HG02571 (cell line): ENCODE data around the gene TNFRSF13B.

ENCODE experiments used
- ATAC-seq: cut with Tn5 transposase; IDR thresholded peaks from one replicate; pipeline ENCODE4 v1.9.1; 2021; ENCODE audit warnings: mild to moderate bottlenecking, moderate library complexity; ENCODE audit not compliant: unreplicated experiment

TNFRSF13B gene

DNA sequence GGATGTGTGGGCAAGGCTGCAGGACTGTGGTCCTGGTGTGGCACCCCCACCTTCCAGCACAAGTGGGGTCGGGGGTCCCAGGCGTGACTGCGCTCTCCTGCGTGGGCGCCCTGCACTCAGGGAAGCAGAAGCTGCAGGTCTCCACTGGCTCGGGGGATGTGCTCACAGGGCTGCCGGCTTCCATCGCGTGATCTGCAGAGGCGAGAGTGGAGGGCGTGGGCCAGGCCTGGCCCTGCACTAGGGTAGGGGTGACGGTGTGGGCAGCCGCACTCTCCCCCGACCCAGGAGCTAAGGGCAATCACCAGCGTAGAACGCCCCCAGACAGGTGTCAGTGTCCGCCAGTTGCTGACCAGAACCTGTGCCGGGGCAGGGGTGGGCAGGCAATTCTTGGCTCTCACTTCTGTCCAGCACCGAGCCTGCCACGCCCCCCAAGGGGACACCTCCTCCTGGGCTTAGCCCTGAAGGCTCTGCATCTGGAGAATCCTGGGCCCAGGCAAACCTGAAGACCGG is 32.3 kb downstream of the TNFRSF13B start:
- no peak for ATAC-seq

DNA sequence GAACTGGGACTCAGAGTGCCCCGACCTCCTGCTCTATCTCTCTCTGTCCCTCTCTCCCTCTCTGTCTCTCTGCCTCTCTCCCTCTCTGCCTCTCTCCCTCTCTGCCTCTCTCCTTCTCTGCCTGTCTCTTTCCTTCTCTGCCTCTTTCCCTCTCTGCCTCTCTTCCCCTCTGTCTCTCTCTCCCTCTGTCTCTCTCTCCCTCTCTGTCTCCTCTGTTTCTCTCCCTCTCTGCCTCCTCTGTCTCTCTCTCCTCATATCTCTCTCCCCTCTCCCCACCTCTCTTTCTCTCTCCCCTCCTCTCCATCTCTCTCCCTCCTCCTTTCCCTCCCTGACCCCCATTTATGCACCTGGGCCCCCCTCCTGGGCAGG is 32.7 kb downstream of the TNFRSF13B start:
- no peak for ATAC-seq

DNA sequence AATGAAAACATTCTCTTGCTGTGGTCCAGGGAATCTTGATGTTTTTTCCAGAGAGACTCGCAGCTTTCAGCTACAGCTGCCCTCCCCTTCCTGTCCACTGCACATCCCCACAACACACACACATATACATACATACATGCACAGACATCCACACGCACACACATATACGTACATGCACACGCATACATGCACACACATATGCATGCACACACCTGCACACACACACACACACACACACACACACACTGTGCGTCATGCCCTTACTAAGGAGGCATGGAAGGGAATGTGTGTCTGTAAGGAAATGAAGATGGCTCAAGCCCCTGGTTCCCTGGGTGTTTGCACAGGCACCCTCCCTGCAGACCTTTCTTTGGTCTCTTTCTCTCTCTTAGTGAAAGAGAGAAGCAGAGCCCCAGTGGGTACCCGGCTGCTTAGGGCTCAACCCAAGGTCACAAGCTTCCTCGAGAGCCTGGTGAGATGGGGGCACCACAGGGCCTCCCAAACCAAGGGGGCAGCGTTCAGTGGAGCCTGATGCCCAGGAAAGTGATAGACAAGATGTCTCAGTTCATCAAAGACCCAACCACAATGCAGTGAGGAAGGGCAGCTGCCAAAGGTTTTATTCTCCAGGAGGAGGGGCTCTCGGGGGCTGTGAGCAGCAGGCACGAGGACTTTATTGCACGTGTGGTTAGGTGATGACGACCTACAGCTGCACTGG is 33.3 kb downstream of the TNFRSF13B start:
- ATAC-seq, result no peak

DNA sequence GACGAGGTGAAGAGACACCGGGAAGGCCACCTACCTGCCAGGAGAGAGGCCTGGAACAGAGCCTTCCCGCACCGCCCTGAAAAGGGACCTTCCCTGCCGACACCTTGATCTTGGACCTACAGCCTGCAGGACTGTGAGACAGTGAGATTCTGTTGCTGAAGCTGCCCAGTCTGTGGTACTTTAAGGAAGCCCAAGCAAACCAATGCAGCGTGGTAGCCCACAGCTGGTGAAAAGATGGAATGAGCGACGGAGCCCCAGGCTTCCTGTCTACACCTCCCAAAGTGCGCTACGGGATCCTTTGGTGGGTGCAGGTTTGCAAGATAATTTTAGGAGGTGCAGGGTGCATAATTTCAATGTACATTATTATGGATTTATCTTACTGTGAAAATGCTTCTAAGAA is 33.9 kb downstream of the TNFRSF13B start:
- no peak for ATAC-seq

DNA sequence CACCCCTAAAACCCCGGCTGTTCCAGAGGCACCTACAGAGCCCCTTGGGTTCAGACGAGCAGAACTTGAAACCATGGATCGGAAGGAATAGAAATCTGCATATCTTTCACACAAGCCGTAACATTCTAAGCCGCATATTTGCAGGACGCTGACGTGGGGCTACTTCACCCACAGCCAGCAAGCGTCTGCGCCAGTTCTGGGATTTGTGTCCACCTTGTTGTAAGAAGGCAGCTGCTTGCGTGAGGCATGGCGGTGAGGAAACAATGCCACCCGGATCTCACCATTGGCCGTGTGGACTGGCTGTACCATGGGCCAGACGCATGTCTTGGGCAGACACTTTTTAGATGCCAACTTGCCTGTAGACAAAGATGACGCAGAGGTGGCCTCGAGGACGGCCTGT is 34.5 kb downstream of the TNFRSF13B start:
- no peak for ATAC-seq

DNA sequence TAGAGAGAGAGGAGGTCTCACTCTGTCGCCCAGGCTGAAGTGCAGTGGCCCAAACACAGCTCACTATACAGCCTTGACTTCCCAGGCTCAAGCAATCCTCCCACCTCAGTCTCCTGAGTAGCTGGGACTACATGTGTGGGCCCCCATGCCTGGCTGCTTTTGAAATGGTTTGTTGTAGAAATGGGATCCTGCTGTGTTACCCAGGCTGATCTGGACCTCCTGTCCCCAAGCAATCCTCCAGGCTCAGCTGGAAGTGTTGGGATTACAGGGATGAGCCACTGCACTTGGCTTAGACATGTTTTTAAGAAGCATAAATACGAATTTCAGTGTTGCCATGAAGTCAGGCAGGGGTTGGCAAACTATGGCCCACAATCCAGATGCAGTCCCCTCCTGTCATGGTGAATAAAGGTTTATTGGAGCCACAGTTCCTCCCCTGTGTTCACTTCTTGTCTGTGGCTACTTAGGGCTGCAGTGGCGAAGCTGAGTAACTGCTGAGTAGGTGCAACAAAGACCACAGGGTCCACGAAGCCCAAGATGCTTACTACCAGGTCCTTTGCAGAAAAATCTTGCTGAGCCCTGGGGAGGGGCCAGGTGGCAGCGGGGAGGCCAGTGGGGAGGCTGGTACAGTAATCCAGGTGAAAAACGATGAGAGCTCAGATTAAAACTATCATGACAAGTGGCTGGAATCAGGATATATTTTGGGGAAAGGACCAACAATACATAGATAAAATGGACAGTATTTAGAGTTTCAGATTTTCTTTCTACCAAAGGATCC is 35.2 kb downstream of the TNFRSF13B start:
- no peak for ATAC-seq

DNA sequence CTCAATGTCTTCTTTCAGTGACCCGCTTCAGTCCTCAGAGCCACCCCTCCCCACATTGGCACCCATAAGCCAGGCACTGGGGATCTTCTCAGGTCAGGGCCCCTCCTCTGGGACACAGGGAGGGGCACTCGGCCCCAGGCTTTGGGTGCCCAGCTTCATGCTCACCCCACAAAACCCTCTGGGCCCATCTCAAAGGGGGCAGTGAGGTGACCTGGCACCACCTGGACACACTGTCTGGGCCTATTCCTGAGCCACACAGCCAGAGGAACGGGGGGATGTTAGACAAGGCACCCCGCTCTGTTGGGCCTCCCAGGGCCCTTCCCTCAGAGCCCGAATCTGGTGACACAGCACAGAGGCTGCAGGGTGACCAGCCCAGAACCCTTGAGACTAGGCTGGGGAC is 36.1 kb downstream of the TNFRSF13B start:
- ATAC-seq, result no peak

DNA sequence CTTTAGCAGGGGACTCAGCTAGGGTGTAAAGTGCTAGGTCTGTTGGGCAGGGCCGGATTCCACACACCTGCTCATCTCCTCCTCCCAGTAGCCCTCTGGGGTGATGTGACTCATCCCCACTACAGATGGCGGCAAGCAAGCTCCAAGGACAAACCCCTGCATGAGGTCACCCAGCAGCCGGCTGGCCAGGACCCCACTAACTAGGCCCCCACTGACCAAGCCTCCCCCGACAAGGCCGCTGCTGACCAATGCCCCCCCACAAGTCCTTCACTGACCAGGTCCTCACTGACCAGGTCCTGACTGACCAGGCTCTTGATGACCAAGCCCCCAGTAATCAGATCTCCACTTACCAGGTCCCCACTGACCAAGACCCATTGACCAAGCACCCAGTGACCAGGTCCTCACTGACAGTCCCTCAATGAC is 36.7 kb downstream of the TNFRSF13B start:
- no peak for ATAC-seq

DNA sequence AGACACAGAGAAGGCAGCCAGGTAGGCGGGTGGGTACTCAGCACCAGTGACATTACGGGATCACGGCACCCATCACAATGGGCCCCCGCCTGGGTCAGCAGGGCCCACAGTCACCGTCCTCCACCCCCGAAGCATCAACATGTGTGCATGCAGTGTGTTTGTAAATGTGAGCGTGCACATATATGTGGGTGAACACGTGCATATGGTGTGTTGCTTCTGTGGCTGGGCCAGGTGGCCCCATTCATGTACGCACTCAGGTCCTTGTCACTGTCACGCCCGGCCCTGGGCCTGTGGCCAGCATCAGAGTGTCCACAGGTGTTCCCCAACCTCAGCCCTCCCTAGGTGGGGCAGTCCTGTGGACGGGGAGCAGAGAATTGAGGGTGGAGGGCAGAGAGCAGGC is 37.1 kb downstream of the TNFRSF13B start:
- no peak for ATAC-seq

DNA sequence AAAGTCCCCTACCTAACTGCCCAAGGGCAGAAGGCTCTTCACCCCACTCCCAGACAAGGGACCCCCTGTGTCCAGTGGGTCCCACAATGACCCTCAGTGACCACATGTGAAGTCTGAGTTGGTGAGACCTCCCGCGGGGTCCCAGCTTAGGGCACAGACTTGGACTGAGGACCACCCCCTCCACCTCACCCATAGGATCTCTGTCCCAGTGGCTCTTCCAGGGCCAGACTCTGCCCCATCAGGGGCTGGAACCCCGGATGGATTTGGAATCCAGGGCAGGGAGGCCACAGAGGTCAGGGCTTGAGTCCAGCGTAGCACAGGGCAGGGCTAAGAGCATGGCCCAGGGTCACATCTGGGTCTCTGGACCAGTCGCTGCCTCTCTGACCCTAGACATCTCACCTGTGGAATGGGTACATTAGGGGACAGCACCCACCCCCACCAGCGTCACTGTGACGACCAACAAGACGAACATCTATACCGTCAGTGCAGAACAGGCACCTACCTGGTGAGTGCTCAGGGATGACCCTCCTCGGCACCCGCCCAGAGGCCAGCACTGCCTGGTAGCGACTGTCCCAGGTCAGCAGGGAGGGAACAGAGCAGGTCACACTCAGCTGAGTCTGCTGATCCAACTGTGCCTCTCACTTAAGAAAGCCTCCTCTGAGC is 37.7 kb downstream of the TNFRSF13B start:
- ATAC-seq, result no peak

DNA sequence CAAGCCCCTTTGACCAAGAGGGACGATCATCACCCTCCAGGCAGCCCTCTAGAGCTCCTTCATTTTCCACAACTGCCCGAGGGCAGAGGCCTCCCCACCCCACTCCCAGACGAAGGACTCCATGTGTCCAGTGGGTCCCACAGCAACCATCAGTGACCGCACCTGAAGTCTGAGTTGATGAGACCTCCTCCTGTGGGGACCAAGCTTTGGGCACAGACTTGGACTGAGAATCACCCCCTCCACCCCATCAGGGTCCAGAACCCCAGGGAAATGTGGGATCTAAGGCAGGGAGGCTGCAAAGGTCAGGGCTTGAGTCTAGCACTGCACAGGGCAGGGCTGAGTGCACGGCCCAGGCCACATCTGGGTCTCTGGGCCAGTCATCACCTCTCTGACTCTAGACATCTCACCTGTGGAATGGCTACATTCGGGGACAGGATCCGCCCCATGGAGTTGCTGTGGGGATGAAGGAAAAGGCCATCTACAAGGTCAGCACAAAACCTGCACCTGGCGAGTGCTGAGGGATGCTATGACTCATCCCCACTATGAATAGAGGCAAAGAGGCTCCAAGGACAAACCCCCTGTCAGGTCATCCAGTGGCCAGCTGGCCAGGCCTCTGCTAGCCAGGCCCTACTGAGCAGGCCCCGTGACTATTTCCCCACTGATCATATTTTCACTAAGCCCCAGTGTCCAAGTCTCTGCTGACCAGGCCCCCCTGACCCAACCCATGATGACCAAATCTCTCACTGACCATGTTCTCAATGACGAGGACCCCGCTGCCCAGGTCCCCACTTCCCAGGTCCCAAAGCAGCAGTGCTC is 38.4 kb downstream of the TNFRSF13B start:
- no peak for ATAC-seq

DNA sequence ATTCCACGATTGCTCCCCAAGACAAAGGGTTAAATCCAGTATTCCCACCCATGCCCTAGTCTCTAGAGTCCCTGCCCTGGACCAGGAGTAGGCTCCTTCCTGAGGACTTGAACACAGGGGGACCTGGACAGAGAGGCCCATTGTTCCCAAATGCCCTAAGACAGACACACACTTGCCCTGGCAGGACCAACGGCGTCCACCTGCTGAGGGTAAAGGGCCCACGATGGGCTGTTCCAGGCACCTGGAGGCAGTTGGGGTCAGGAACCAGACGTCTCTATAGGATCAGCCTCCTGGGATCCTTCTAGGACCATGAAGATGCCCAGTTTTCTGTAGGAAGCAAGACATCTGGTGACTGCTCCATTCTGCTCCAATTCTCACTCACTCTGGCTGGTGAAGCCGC is 39.3 kb downstream of the TNFRSF13B start:
- ATAC-seq, result no peak

DNA sequence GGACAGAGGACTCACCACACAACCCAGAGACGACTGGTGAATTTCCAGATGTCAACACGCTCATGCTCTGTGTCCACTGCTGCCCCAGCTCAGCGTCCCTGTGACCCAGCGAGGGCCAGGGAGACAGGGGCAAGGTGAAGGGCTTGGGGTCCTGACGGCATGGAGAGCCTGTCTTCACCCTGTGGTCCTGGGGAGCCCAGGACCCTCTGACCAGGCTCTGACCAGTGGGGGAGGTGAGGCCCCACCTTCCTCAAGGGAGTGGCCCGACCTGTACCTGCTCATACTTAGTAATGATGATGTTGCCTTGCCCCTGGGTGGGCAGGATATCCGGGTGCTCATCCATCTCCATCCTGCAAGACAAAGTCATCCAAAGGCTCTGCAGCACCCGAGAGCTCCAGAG is 39.8 kb downstream of the TNFRSF13B start:
- no peak for ATAC-seq

DNA sequence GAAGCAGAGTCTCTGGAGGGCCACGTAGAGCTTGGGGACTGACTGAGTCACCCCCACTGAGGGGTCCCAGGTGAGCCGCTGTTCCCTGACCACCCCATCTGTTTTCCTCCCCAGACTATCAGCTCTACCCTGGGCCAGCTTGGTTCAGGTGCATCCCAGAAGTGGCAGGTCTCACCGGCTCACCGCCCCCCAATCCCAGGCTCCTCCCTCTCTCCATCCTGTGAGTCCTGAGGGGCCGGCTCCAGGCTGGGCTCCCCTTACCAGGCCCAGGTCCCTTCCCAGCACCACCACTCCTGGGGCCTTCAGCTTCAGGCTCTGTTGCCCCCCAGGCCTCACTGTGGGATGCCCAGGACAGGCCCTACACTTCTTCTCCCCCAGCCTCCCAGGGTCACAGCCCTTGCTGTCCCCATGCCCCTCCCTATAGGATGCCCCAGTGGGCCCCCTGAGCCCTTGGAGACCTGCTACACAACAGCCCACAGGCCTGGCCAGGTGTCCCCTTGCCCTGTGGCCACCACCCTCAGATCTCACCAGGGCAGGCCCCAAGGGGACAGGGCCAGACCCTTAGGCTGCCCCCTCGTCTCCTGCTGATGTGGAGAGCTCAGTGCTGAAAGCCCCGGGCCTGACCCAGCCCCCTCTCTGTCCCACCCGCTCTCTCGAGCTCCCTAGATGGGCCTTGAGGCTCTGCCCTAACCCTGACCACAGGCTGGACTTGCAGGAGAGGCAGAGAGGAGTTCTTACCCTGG is 40.4 kb downstream of the TNFRSF13B start:
- ATAC-seq, result no peak

DNA sequence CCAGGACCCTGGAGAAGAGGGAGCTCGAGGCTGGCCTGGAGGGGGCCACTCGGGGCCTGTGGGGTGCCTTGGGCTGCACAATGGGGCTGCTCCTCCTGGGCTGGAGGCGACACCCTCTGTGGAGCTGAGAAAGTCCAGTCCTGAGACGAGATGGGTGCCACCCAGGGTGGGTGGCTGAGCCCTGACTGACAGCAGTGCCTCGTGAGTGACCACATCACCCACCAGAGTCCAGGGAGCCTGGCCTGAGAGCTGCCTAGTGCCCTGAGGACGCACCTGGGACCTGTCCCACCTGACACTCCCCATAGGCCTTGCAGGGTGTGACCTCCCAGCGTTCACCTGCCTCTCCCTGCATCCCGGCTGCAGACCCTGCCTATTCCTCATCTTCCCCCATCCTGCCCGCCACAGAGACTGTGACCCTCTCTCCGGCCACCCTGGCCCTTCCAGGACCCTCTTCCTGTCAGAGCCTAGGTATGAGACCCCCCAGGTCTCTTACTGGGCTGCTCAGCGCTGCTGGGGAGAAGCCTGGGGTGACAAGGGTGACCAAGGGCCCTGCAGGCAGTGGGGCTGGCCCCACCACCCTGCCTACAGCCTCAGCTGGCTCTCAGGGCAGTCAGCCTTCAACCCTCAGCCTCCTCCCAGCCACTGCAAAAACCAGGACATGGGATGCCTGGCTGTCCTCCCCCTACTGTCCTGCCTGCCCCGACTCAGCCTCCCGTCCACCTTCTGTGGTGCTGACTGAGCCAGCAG is 41.2 kb downstream of the TNFRSF13B start:
- ATAC-seq, result no peak

DNA sequence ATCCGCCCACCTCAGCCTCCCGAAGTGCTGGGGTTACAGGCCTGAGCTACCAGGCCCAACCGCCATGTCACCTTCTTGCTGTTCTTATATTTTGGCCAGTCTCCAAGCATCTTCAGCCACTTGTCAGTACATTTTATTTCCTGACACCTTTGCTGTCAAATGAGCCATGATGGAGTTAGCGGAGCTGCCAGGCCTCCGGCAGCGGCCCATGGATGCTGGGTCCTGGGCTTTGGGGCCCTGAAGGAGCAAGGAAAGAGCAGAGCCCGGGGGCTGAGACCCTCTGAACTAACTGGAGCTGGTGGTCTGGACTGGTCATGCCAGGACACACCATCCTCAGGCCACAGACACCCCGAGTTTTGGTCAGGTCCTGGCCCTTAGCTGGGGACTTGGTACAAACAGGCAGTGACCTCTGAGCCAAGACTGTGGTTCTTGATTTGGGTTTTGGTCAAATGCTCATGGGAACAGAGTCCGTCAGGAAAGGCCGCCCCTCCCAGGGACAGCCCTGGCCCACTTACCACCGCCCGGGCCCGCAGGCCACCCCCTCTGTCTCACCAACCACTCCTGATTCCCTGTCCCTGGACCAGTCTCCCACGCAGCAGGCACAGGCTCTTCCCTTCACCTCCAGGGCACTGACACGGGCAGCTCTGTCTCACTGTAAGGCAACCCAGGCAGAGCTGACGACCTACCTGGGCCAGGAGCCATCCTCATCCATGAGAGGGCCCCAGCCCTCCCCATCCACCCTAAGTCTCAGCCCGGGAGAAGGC is 42.0 kb downstream of the TNFRSF13B start:
- ATAC-seq, result no peak

DNA sequence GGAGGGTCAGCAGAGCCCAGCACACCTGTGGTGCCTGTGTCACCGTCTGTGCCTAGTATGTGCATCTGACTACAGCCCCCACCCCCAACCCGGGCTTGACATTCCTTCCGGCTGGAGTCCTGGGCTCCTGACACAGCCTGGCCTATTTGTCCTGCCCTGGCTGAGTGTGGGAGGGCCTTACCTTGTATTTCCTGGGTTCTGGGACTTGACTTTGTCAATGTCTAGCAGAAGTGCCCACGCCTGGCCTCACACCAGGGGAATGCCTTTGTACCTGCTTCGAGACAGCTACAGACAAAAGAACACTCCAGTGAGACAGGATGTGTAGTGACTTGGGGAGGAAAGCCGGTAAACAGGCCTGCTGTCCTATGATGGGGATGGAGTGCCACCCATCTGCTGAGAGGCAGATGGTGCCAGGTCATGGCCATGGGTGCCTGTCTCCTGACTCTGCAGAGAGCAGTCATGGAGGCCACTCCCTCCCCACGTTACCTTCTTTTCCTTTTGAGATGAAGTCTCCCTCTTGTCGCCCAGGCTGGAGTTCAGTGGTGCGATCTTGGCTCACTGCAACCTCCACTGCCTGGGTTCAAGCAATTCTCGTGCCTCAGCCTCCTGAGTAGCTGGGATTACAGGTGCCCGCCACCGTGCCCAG is 42.8 kb downstream of the TNFRSF13B start:
- ATAC-seq, result no peak

DNA sequence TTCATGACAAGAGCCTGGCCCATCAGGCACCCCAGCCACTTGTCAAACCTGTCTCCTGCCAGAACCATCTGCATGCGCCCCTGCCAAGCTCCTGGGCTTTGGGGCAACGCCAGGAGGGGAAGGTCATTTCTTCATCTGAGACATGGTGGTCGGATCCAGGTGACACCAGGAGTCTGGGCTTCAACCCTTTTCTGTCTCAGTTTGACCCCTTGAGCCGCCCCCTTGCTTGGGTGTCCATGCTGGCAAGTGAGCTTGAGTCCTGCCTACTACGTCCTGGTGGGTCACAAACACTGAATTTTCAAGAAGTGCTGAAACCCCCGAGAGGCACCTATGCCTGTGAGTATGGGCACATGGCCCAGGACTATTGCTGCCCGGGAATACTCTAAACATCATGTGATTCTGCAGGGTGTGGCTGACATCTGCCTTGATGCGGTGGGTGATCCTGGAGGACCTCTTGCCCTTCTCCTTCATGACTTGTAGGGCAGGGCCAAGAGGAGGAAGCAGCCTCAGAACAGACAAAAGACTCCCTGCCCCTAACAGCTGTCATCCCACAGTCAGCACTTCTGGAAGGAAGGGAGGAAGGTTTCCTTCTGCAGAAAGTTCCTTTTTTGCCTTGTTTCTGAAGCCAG is 43.4 kb downstream of the TNFRSF13B start:
- no peak for ATAC-seq
